ENCODE results near the gene NPHP4. TPM values are rescaled to one million over a fixed set of nuclear protein-coding genes. Genes with fewer than 3 reads are reported as not detected.

NPHP4 gene
- total RNA-seq, 1 donor: 8.0 TPM

- peaks cover 9% of the 10 kb centered on the region for H4K20me1 ChIP-seq (ENCODE audit: insufficient read depth, low read length)
- H3K4me3 ChIP-seq (ENCODE audit: insufficient read depth, low read length): no peak overlapping the region
- H3K27ac ChIP-seq (ENCODE audit: low read depth, low read length): no peak overlapping the region
- no peak for TF ChIP-seq CTCF (IDR thresholded peaks at IDR 0.05; ENCODE audit: extremely low read depth, low read depth, low read length)
- peaks cover 9% of the 10 kb centered on the region for H3K4me1 ChIP-seq (ENCODE audit: insufficient read depth, low read length)
- no peaks in the 10 kb centered on the region for H3K79me2 ChIP-seq (ENCODE audit: insufficient read depth, low read length)
- no peaks in the 10 kb centered on the region for H3K36me3 ChIP-seq (ENCODE audit: insufficient read depth, low read length)
- H3K4me2 ChIP-seq (ENCODE audit: insufficient read depth, low read length): no peak overlapping the region
- no peaks in the 10 kb centered on the region for H3K9me3 ChIP-seq (ENCODE audit: low read depth, low read length)
- no peaks in the 10 kb centered on the region for H3K27me3 ChIP-seq (ENCODE audit: insufficient read depth, low read length)
- peak; percentile 54 for DNase-seq (ENCODE audit: insufficient read length, low spot score, missing footprints)
- no peak overlapping the region for H2AFZ ChIP-seq (ENCODE audit: low read length)
Measured at GRCh38 chr1:6035303-6035702, 43.1 kb upstream of the NPHP4 start.

- TF ChIP-seq CTCF (IDR thresholded peaks at IDR 0.05; ENCODE audit: extremely low read depth, low read depth, low read length): no peak
- DNase-seq (ENCODE audit: insufficient read length, low spot score, missing footprints): peak; percentile 26
- Histone ChIP-seq H3K4me3 (ENCODE audit: insufficient read depth, low read length) (no peak overlapping the region), H3K27ac (ENCODE audit: low read depth, low read length) (no peak overlapping the region), H3K27me3 (ENCODE audit: insufficient read depth, low read length) (no peaks in the 10 kb centered on the region), H3K79me2 (ENCODE audit: insufficient read depth, low read length) (no peaks in the 10 kb centered on the region), H3K4me2 (ENCODE audit: insufficient read depth, low read length) (no peak overlapping the region), H3K4me1 (ENCODE audit: insufficient read depth, low read length) (peaks cover 9% of the 10 kb centered on the region), H4K20me1 (ENCODE audit: insufficient read depth, low read length) (peaks cover 10% of the 10 kb centered on the region), H3K9me3 (ENCODE audit: low read depth, low read length) (no peaks in the 10 kb centered on the region), H3K36me3 (ENCODE audit: insufficient read depth, low read length) (no peaks in the 10 kb centered on the region), H2AFZ (ENCODE audit: low read length) (no peak overlapping the region)
Measured at GRCh38 chr1:6034750-6035096, 42.5 kb upstream of the NPHP4 start.

- DNase-seq (ENCODE audit: insufficient read length, low spot score, missing footprints): peak; percentile 93
Measured at GRCh38 chr1:6033986-6034749, 41.9 kb upstream of the NPHP4 start.

More at GRCh38 chr1:6033986-6034749, 41.9 kb upstream of the NPHP4 start:
- Histone ChIP-seq H3K4me2 (ENCODE audit: insufficient read depth, low read length) (peak overlapping the region; percentile 55), H3K4me1 (ENCODE audit: insufficient read depth, low read length) (peaks cover 9% of the 10 kb centered on the region), H3K36me3 (ENCODE audit: insufficient read depth, low read length) (no peaks in the 10 kb centered on the region), H3K27ac (ENCODE audit: low read depth, low read length) (no peak overlapping the region), H4K20me1 (ENCODE audit: insufficient read depth, low read length) (peaks cover 12% of the 10 kb centered on the region), H3K9me3 (ENCODE audit: low read depth, low read length) (no peaks in the 10 kb centered on the region), H3K79me2 (ENCODE audit: insufficient read depth, low read length) (no peaks in the 10 kb centered on the region), H2AFZ (ENCODE audit: low read length) (peak overlapping the region; percentile 39), H3K27me3 (ENCODE audit: insufficient read depth, low read length) (no peaks in the 10 kb centered on the region), H3K4me3 (ENCODE audit: insufficient read depth, low read length) (peak overlapping the region; percentile 17)
- peak; percentile 62 for TF ChIP-seq CTCF (IDR thresholded peaks at IDR 0.05; ENCODE audit: extremely low read depth, low read depth, low read length)
